Pancreas (tissue), 10 donors: Measurements from ENCODE around the gene LONP2. TPM values are rescaled to one million over a fixed set of nuclear protein-coding genes. Genes with fewer than 3 reads are reported as not detected.
A peak's percentile ranks its signal among the peaks of the same experiment; 100 is the strongest.

Source experiments
- ATAC-seq, 4 donors: fragments of 200-7000 bp; cut with Tn5 transposase; one replicate each; pipeline versions ENCODE4 v1.8.0 to v1.9.1; 2020; ENCODE audit warnings: mild to moderate bottlenecking in 4 of 4, moderate library complexity in 4 of 4
- DNase-seq, 6 donors: peaks; one replicate each; pipeline ENCODE4 v3.0.0-alpha.2; 2020
- FAIRE-seq: peaks from 2 replicates; lab custom pipeline; 2012; peaks lifted over from hg19 to GRCh38; lab: Jason Lieb, UNC
- H3K27ac ChIP-seq, 4 donors: fragments of 200-600 bp; sonication (generic); 1 replicate in 3 of 4; 2 replicates in 1 of 4; pipeline versions ENCODE4 v1.5.0 to v1.8.0; 2020
- H3K27me3 ChIP-seq, 4 donors: fragments of 200-600 bp; one replicate each; pipeline ENCODE4 v1.8.0; 2021
- H3K36me3 ChIP-seq, 3 donors: fragments of 200-600 bp; sonication (generic) in 1 of 3; one replicate each; pipeline versions ENCODE4 v1.5.0 to v1.8.0; 2020 to 2021
- H3K4me1 ChIP-seq, 3 donors: fragments of 200-600 bp; one replicate each; pipeline ENCODE4 v1.8.0; 2021
- H3K4me3 ChIP-seq, 4 donors: fragments of 200-600 bp; sonication (generic) in 2 of 4; one replicate each; pipeline versions ENCODE4 v1.5.0 to v1.8.0; 2020 to 2021
- H3K9me3 ChIP-seq, 4 donors: fragments of 200-600 bp; one replicate each; pipeline ENCODE4 v1.8.0; 2021
- WGBS, 2 donors: extraction: QIAGEN DNeasy Blood & Tissue Kit; methylation state at CpG; one replicate each; pipeline ENCODE4 v1.1.7; 2013; 5-methylcytosine and 5-hydroxymethylcytosine counted together
- intact Hi-C, 3 donors: fragments of 100-400 bp; cut with DNase I; formaldehyde crosslinking; loops; one replicate each; pipeline versions ENCODE4 v1.11.1 to v1.14.2; 2022
- polyA plus RNA-seq, 2 donors: library from polyadenylated mRNA; stranded (reverse); fragments of 200-250 nt; gene quantifications; one replicate each; pipeline ENCODE4 v1.2.3, GENCODE V29; 2013
- total RNA-seq, 6 donors: library from RNA; stranded (reverse); fragmentation: NEBNext Ultra II Directional in 4 of 6; extraction: Animal tissue kit (Norgen Biotek cat#: 25700) in 4 of 6; gene quantifications; one replicate each; pipeline versions ENCODE4 v1.2.1 to v1.2.4, GENCODE V29; 2021 to 2023
- TF ChIP-seq, protein P1 (sequence below), 4 donors: fragments of 200-600 bp; sonication (generic) in 3 of 4; IDR thresholded peaks; one replicate each; pipeline versions ENCODE4 v1.5.0 to v1.8.0; 2021; ENCODE audit warnings: antibody characterized with exemption in 4 of 4
- donor health status: healthy with polysubstance abuse.
- donor health status: DM: no; HTN: no; CAD: no; lungs with moderate emphysema.
- donor health status: DM: no; HTN: no; CAD: no.
- donor health status: control.
- donor health status: control.
- donor health status: Bipolar disorder and iron deficiency.
- donor health status: DM: yes; HTN: yes; CAD: no.
- donor health status: DM: no; HTN: no; CAD: no.
- donor health status: DM: no; HTN: no; CAD: no.
- donor health status: DM: yes; HTN: yes; CAD: no.

Gene LONP2
- total and polyA plus RNA-seq, 8 donors: 31.4 to 49.1 (median 41.6) TPM

DNA sequence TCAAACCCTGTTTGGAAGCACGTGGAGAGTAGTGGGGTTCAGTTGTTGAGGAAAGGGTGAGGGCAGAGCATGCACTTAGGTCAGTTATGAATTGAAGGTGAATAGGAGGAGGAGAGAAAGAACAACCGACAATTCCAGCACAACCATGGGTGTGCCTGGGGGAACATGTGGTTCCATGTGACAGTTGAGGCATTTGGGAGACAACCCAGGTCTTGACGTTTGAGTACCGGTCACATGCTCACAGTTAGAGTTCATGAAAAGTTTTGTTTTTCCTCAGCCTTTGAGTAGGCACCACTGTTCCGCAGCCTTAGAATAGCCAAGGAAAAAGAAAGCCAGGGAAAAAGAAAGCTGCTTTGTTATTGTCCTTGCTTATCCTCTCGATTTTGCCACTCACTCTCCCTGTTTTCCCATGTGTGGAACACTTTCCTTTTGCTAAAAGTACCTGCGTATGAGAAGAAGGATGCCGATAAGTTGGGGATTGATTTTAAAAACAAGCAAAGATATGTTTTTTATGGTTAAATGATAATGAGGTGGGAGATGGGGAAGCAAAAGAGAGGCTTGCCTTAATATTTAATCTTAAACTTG lies 28.8 kb downstream of the LONP2 start:
- Histone ChIP-seq H3K9me3 (no peaks in the 10 kb centered on the region), H3K27ac (no peak overlapping the region), H3K27me3 (no peaks in the 10 kb centered on the region), H3K36me3 (peaks cover 0 to 12% (median 10%) of the 10 kb centered on the region in 3 donors), H3K4me3 (no peak overlapping the region), H3K4me1 (peaks cover 7 to 26% (median 9%) of the 10 kb centered on the region in 3 donors)
- DNase-seq (no peak), FAIRE-seq (no peak), ATAC-seq (no peak)
- TF ChIP-seq, protein P1, sequence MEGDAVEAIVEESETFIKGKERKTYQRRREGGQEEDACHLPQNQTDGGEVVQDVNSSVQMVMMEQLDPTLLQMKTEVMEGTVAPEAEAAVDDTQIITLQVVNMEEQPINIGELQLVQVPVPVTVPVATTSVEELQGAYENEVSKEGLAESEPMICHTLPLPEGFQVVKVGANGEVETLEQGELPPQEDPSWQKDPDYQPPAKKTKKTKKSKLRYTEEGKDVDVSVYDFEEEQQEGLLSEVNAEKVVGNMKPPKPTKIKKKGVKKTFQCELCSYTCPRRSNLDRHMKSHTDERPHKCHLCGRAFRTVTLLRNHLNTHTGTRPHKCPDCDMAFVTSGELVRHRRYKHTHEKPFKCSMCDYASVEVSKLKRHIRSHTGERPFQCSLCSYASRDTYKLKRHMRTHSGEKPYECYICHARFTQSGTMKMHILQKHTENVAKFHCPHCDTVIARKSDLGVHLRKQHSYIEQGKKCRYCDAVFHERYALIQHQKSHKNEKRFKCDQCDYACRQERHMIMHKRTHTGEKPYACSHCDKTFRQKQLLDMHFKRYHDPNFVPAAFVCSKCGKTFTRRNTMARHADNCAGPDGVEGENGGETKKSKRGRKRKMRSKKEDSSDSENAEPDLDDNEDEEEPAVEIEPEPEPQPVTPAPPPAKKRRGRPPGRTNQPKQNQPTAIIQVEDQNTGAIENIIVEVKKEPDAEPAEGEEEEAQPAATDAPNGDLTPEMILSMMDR (IDR thresholded peaks at IDR 0.05): no peak
- WGBS, 2 donors: 80 to 84% methylated on average over 8 of the region's 8 CpGs
- intact Hi-C loops: no loop called here

DNA sequence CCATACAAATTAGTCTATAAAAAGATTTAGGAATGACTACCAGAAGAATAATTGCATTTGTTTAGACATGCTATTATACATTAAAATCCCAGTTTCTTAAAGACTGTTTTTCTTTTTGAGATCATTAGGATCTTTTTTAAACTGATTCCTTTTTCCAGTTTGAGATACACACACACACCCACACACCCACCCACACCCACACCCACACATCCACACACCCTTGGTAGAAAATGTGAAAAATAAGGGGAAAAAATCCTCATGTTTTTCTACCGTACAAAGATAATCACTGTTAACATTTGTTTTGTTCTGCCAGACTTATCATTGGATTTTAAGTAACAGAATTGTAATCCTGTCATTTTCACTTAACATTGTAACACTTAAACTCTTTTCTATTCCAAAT lies 30.4 kb downstream of the LONP2 start:
- Histone ChIP-seq H3K36me3 (peaks cover 0 to 12% (median 9%) of the 10 kb centered on the region in 3 donors), H3K4me3 (no peak overlapping the region), H3K27me3 (no peaks in the 10 kb centered on the region), H3K27ac (no peak overlapping the region), H3K4me1 (peaks cover 7 to 24% (median 9%) of the 10 kb centered on the region in 3 donors), H3K9me3 (no peaks in the 10 kb centered on the region)
- TF ChIP-seq, protein P1 (IDR thresholded peaks at IDR 0.05): no peak
- no peak for FAIRE-seq
- ATAC-seq: no peak
- intact Hi-C loops: no loop called here
- WGBS, 2 donors: 82 to 86% methylated on average over 1 of the region's 1 CpG
- no peak for DNase-seq

DNA sequence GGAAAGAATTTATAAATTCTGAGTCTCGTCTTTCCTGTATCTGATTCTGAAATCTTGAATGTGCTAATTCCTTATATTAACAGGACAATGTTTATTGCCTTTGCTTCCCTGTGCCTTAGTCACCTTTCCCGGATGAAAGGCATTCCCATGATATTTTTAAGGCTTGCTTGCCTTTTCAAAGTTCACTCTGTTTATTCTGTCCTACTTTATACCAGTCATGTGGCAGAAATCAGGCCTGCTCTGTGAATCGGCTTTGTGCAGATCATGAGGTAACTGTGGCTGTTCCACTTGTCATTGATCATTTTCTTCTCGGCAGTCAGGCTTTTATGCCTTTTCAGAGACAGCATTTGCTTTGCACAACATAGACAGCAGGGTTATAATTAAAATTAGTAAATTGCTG lies 32.0 kb downstream of the LONP2 start:
- Histone ChIP-seq H3K4me3 (no peak overlapping the region), H3K4me1 (peaks cover 7 to 40% (median 19%) of the 10 kb centered on the region in 3 donors), H3K9me3 (no peaks in the 10 kb centered on the region), H3K36me3 (peaks cover 0 to under 1% (median 0%) of the 10 kb centered on the region in 3 donors), H3K27me3 (no peaks in the 10 kb centered on the region), H3K27ac (peak overlapping the region in 2 of 4 donors; percentile 24 to 69)
- no peak for DNase-seq
- TF ChIP-seq, protein P1 (IDR thresholded peaks at IDR 0.05): no peak
- 22 to 30% methylated on average over 4 of the region's 4 CpGs for WGBS, 2 donors
- FAIRE-seq: no peak
- peak; percentile 72 to 91 (median 82) for ATAC-seq
- intact Hi-C loops: no loop called here

DNA sequence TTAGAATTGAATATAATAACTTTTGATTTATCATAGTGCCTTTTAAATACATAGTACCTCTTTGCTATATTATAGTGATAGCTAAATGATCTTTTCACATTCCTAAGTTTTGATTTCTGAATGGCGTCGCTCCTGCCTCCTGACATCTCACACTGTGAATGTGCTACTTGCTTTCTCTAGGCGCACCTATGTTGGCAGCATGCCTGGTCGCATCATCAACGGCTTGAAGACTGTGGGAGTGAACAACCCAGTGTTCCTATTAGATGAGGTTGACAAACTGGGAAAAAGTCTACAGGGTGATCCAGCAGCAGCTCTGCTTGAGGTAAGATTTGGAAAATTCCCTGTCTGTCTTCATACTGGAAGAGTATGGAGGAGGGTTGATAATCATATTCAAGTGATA lies 33.1 kb downstream of the LONP2 start:
- Histone ChIP-seq H3K4me3 (no peak overlapping the region), H3K36me3 (no peaks in the 10 kb centered on the region), H3K27me3 (no peaks in the 10 kb centered on the region), H3K4me1 (peaks cover 0 to 30% (median 13%) of the 10 kb centered on the region in 3 donors), H3K9me3 (no peaks in the 10 kb centered on the region), H3K27ac (peak overlapping the region in 1 of 4 donors; percentile 69)
- intact Hi-C loops: no loop called here
- 78 to 82% methylated on average over 5 of the region's 5 CpGs for WGBS, 2 donors
- FAIRE-seq (no peak), DNase-seq (peak in 4 of 6 donors; percentile 15 to 59 (median 46)), ATAC-seq (peak; percentile 20 to 61 (median 50))
- TF ChIP-seq, protein P1 (IDR thresholded peaks at IDR 0.05): no peak

DNA sequence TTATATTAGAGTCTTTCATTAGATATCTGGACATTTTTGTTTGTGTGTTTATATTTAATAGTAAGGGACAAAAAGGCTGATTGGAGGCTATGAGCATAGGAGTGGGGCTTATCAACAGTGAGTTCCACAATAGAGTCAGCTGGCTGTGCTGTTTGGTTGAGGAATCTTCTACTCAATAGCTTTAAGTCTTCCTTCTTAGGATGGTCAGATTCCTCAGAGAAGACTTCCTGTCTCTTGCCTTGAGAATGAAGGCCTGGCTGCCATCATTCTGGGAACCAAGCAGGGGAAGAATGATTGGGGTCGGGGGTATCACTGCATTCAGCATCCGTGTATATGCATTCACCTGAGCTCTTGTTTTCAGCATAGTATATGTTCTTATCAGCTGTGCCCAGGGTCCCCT lies 35.1 kb downstream of the LONP2 start:
- H3K36me3 ChIP-seq: no peaks in the 10 kb centered on the region
- 83 to 92% methylated on average over 2 of the region's 2 CpGs for WGBS, 2 donors
- DNase-seq (no peak), ATAC-seq (no peak), FAIRE-seq (no peak)
- H3K4me1 ChIP-seq: peaks cover 0 to 29% (median 10%) of the 10 kb centered on the region in 3 donors
- H3K9me3 ChIP-seq: no peaks in the 10 kb centered on the region
- no peaks in the 10 kb centered on the region for H3K27me3 ChIP-seq
- TF ChIP-seq, protein P1 (IDR thresholded peaks at IDR 0.05): no peak
- intact Hi-C loops: no loop called here
- no peak overlapping the region for H3K4me3 ChIP-seq
- H3K27ac ChIP-seq: no peak overlapping the region
